ENCODE data around the gene AOAH.

The AOAH gene

DNA sequence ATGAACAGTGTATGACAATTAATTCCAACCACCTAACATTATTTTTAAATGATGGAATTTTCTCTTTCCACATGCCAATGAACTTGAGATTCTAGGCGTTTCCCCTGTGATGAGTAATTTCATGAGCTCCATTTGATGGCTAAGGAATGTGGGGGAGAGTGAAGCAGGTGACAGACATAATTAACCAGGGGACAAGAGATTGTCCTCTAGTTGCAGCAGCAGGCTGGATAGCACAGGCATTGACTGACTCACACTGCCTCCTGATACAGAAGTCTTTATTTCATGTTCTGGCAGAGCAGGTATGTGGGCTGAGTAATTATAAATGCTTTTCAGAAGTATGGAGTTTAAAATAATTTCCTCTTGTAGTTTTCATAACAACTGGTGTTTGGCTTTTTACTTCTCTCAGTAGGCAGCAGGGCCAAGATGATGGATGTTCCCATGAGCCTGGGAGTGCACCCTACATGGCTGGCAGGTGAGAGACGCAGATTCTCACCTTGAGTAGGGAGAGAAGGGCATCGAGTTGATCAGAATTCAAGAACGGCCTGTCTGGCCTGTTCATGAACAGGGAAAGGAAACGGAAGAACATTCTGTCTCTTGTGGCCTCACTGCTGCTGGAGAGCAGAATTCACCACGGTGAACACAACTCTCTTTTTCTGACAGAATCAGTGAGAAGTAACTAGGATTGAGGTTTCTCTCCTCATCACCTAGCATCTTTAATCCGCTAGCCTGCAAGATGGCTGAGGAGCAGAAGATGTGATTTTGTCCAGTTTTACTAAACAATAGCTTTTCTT lies 118.8 kb downstream of the AOAH start:
- peak; percentile 31; the same call in 2 of the 3 replicates for ATAC-seq
- TF ChIP-seq, protein P1, sequence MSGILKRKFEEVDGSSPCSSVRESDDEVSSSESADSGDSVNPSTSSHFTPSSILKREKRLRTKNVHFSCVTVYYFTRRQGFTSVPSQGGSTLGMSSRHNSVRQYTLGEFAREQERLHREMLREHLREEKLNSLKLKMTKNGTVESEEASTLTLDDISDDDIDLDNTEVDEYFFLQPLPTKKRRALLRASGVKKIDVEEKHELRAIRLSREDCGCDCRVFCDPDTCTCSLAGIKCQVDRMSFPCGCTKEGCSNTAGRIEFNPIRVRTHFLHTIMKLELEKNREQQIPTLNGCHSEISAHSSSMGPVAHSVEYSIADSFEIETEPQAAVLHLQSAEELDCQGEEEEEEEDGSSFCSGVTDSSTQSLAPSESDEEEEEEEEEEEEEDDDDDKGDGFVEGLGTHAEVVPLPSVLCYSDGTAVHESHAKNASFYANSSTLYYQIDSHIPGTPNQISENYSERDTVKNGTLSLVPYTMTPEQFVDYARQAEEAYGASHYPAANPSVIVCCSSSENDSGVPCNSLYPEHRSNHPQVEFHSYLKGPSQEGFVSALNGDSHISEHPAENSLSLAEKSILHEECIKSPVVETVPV (CRISPR knock-in tag; IDR thresholded peaks at IDR 0.05): no peak
- no peak for TF ChIP-seq SNAI2 (CRISPR knock-in tag; IDR thresholded peaks at IDR 0.05)
- TF ChIP-seq, protein P2, sequence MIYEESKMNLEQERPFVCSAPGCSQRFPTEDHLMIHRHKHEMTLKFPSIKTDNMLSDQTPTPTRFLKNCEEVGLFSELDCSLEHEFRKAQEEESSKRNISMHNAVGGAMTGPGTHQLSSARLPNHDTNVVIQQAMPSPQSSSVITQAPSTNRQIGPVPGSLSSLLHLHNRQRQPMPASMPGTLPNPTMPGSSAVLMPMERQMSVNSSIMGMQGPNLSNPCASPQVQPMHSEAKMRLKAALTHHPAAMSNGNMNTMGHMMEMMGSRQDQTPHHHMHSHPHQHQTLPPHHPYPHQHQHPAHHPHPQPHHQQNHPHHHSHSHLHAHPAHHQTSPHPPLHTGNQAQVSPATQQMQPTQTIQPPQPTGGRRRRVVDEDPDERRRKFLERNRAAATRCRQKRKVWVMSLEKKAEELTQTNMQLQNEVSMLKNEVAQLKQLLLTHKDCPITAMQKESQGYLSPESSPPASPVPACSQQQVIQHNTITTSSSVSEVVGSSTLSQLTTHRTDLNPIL (CRISPR knock-in tag; IDR thresholded peaks at IDR 0.05; ENCODE audit: low read depth): no peak
- no peak for TF ChIP-seq ZFP3 (CRISPR knock-in tag; IDR thresholded peaks at IDR 0.05)
- no peak for TF ChIP-seq CSDC2 (CRISPR knock-in tag; IDR thresholded peaks at IDR 0.05)
- TF ChIP-seq, protein P3, sequence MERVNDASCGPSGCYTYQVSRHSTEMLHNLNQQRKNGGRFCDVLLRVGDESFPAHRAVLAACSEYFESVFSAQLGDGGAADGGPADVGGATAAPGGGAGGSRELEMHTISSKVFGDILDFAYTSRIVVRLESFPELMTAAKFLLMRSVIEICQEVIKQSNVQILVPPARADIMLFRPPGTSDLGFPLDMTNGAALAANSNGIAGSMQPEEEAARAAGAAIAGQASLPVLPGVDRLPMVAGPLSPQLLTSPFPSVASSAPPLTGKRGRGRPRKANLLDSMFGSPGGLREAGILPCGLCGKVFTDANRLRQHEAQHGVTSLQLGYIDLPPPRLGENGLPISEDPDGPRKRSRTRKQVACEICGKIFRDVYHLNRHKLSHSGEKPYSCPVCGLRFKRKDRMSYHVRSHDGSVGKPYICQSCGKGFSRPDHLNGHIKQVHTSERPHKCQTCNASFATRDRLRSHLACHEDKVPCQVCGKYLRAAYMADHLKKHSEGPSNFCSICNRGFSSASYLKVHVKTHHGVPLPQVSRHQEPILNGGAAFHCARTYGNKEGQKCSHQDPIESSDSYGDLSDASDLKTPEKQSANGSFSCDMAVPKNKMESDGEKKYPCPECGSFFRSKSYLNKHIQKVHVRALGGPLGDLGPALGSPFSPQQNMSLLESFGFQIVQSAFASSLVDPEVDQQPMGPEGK (CRISPR knock-in tag; IDR thresholded peaks at IDR 0.05; ENCODE audit: borderline replicate concordance): no peak
- TF ChIP-seq TOX (CRISPR knock-in tag; IDR thresholded peaks at IDR 0.05; ENCODE audit: borderline replicate concordance): no peak
- no peak for TF ChIP-seq TCF4 (CRISPR knock-in tag; IDR thresholded peaks at IDR 0.05; ENCODE audit: borderline replicate concordance)
- no peak for TF ChIP-seq RARB (CRISPR knock-in tag; IDR thresholded peaks at IDR 0.05)
- no peak for TF ChIP-seq ZNF8 (CRISPR knock-in tag; IDR thresholded peaks at IDR 0.05)
- TF ChIP-seq ZC3H10 (CRISPR knock-in tag; IDR thresholded peaks at IDR 0.05): no peak

DNA sequence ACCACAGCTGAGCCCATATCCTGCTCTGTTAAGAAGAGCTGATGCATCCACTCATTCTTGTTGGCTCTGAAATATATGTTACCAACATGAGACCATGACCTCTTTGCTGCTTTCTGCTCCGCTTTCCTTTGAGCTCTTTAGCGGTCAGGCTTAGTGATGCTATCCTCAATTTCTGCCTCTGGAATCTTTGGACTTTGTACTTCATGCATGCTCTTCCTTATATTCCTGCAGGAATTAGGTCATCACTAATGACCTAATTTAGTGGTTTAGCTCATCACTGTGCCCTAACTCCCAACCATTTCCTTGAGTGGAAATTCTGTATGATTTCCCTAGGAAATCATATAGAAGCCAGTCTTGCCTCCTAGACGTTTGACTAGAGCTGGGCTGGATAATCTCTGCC lies 119.5 kb downstream of the AOAH start:
- TF ChIP-seq ZNF8 (CRISPR knock-in tag; IDR thresholded peaks at IDR 0.05): no peak
- no peak for TF ChIP-seq SNAI2 (CRISPR knock-in tag; IDR thresholded peaks at IDR 0.05)
- TF ChIP-seq ESRRG (CRISPR knock-in tag; IDR thresholded peaks at IDR 0.05): no peak
- TF ChIP-seq ARNTL (CRISPR knock-in tag; IDR thresholded peaks at IDR 0.05; ENCODE audit: borderline replicate concordance, low read depth): no peak
- no peak for TF ChIP-seq ZC3H10 (CRISPR knock-in tag; IDR thresholded peaks at IDR 0.05)
- TF ChIP-seq, protein P2 (CRISPR knock-in tag; IDR thresholded peaks at IDR 0.05; ENCODE audit: low read depth): no peak
- TF ChIP-seq, protein P1 (CRISPR knock-in tag; IDR thresholded peaks at IDR 0.05): no peak
- no peak; the same call in 2 of the 3 replicates for ATAC-seq

DNA sequence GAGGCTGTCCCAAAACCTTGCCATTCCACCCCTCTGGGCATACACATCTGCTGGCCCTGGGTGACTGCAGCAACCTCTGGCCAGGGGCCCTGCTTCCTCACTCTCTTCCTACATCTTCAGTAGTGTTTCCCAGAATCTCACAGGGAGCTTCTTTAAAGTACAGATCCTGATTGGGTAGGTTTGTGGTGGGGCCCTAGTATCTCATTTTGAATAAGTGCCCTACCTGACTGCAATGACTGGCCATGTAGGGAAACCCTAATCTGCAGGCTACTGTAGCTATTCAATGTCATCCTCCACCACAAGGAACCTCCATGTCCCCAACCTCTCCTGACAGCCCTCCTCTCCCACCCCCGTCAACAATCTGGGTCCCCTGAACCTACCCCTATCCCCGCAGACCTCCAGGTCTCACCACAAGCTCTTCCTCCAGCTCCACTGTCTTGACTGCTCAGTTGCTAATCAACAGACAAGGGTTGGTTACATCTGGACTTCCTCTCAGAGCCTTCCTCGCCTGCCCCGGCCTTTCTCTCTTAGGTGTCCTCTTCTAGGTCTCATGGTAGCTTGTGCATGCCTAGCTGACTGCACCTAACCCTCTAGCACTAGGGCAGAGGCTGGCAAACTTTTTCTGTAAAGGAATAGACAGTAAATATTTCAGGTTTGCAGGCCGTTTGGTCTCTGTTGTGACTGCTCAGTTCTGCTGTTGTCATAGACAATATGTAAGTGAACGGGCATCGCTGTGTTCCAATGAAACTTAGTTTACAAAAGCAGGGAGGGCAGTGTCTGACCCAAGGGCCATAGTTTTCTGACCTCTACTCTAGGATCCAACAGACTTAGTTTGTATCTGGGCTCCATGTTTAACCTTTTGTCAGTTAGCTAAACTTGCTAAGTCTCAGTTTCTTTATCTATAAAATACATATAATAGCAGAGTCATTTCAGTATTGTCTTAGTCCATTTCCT lies 121.1 kb downstream of the AOAH start:
- ATAC-seq: no peak
- TF ChIP-seq SNAI2 (CRISPR knock-in tag; IDR thresholded peaks at IDR 0.05) (no peak), TCF4 (CRISPR knock-in tag; IDR thresholded peaks at IDR 0.05; ENCODE audit: borderline replicate concordance) (no peak), CSDC2 (CRISPR knock-in tag; IDR thresholded peaks at IDR 0.05) (no peak), ISL1 (CRISPR knock-in tag; IDR thresholded peaks at IDR 0.05) (no peak), ZNF565 (CRISPR knock-in tag; conservative IDR thresholded peaks at IDR 0.05; ENCODE audit: low read depth) (no peak), TOX (CRISPR knock-in tag; IDR thresholded peaks at IDR 0.05; ENCODE audit: borderline replicate concordance) (no peak), ZNF8 (CRISPR knock-in tag; IDR thresholded peaks at IDR 0.05) (no peak), OSR1 (CRISPR knock-in tag; IDR thresholded peaks at IDR 0.05) (no peak), ZFP30 (CRISPR knock-in tag; IDR thresholded peaks at IDR 0.05) (no peak), BACH2 (CRISPR knock-in tag; IDR thresholded peaks at IDR 0.05; ENCODE audit: borderline replicate concordance) (no peak), ESRRG (CRISPR knock-in tag; IDR thresholded peaks at IDR 0.05) (no peak), ZC3H10 (CRISPR knock-in tag; IDR thresholded peaks at IDR 0.05) (no peak)
- TF ChIP-seq, protein P1 (CRISPR knock-in tag; IDR thresholded peaks at IDR 0.05): no peak
- TF ChIP-seq, protein P3 (CRISPR knock-in tag; IDR thresholded peaks at IDR 0.05; ENCODE audit: borderline replicate concordance): no peak
- TF ChIP-seq, protein P4, sequence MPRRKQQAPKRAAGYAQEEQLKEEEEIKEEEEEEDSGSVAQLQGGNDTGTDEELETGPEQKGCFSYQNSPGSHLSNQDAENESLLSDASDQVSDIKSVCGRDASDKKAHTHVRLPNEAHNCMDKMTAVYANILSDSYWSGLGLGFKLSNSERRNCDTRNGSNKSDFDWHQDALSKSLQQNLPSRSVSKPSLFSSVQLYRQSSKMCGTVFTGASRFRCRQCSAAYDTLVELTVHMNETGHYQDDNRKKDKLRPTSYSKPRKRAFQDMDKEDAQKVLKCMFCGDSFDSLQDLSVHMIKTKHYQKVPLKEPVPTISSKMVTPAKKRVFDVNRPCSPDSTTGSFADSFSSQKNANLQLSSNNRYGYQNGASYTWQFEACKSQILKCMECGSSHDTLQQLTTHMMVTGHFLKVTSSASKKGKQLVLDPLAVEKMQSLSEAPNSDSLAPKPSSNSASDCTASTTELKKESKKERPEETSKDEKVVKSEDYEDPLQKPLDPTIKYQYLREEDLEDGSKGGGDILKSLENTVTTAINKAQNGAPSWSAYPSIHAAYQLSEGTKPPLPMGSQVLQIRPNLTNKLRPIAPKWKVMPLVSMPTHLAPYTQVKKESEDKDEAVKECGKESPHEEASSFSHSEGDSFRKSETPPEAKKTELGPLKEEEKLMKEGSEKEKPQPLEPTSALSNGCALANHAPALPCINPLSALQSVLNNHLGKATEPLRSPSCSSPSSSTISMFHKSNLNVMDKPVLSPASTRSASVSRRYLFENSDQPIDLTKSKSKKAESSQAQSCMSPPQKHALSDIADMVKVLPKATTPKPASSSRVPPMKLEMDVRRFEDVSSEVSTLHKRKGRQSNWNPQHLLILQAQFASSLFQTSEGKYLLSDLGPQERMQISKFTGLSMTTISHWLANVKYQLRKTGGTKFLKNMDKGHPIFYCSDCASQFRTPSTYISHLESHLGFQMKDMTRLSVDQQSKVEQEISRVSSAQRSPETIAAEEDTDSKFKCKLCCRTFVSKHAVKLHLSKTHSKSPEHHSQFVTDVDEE (CRISPR knock-in tag; IDR thresholded peaks at IDR 0.05): no peak

All from SK-N-SH treated with all-trans-retinoic acid at 6 μM for 48 hours (cell line).